MCF 10A (cell line): ENCODE measurements around the gene HYAL3. TPM values are rescaled to one million over a fixed set of nuclear protein-coding genes. Genes with fewer than 3 reads are reported as not detected.

ENCODE experiments used
- BruUV-seq: library from RNA; stranded (reverse); fragments of 400-500 nt; replicated peaks from 2 replicates; lab custom pipeline; 2021; lab: Mats Ljungman, UMichigan
- CTCF ChIA-PET: fragments of 300-600 bp; sonication (Branson Sonifier 250); formaldehyde crosslinking; extraction: SDS; loops from one replicate; lab custom pipeline; 2021; ENCODE audit warnings: antibody characterized with exemption, inconsistent platforms; lab: Yijun Ruan, JAX
- POLR2A ChIA-PET: fragments of 300-600, 350-650 bp; sonication (Branson Sonifier 250); formaldehyde crosslinking; extraction: SDS; loops from one replicate; lab custom pipeline; 2020; ENCODE audit warnings: antibody characterized with exemption, inconsistent platforms; lab: Yijun Ruan, JAX
- DNase-seq: peaks from one replicate; pipeline ENCODE4 v3.0.0-alpha.2; 2018; ENCODE audit not compliant: unreplicated experiment
- H3K27ac Mint-ChIP-seq: one replicate; pipeline ENCODE4 v1.8.0; 2022; ENCODE audit warnings: mild to moderate bottlenecking, low read depth, mixed read lengths; ENCODE audit not compliant: unreplicated experiment
- H3K27me3 Mint-ChIP-seq: one replicate; pipeline ENCODE4 v1.8.0; 2022; ENCODE audit warnings: mixed read lengths; ENCODE audit not compliant: insufficient read depth, unreplicated experiment
- H3K36me3 Mint-ChIP-seq: one replicate; pipeline ENCODE4 v1.8.0; 2022; ENCODE audit warnings: mild to moderate bottlenecking, moderate library complexity, mixed read lengths; ENCODE audit not compliant: insufficient read depth, unreplicated experiment
- H3K4me1 Mint-ChIP-seq: one replicate; pipeline ENCODE4 v1.8.0; 2022; ENCODE audit warnings: mixed read lengths; ENCODE audit not compliant: insufficient read depth, unreplicated experiment
- H3K4me3 Mint-ChIP-seq: one replicate; pipeline ENCODE4 v1.8.0; 2022; ENCODE audit warnings: mild to moderate bottlenecking, moderate library complexity, mixed read lengths; ENCODE audit not compliant: unreplicated experiment
- H3K9me3 Mint-ChIP-seq: one replicate; pipeline ENCODE4 v1.8.0; 2022; ENCODE audit warnings: mixed read lengths; ENCODE audit not compliant: unreplicated experiment
- CTCF ChIP-seq: fragments of 200-600 bp; IDR thresholded peaks from one replicate; pipeline ENCODE4 v1.8.0; 2022; ENCODE audit warnings: antibody characterized with exemption, mild to moderate bottlenecking; ENCODE audit not compliant: unreplicated experiment
- intact Hi-C: fragments of 100-400 bp; cut with micrococcal nuclease; formaldehyde crosslinking; loops from 2 replicates; pipeline ENCODE4 v1.14.1; 2022
- total RNA-seq: library from RNA; stranded (reverse); gene quantifications from 2 replicates; pipeline ENCODE4 v1.2.3, GENCODE V29; 2022

Gene HYAL3
- total RNA-seq, 1 experiment from 2014 or later = 2.3 TPM

- intact Hi-C loops = no loop called here
- CTCF ChIA-PET = interaction anchor here (0.7 to 3.9 kb wide), 8 partner anchors 11 to 66 kb away, joined by 3 to 38 read pairs (median 10); partner anchors contain the start of genes IFRD2 and SEMA3B
- no peak overlapping the region for H3K4me3 Mint-ChIP-seq
- TF ChIP-seq CTCF = no peak
- POLR2A ChIA-PET = interaction anchor here (0.9 to 1.2 kb wide), 3 partner anchors 9 to 36 kb away, joined by 3 to 4 read pairs (median 3); no protein-coding TSS in a partner anchor
- DNase-seq = no peak
- no peaks in the 10 kb centered on the region for H3K4me1 Mint-ChIP-seq
- H3K27ac Mint-ChIP-seq = no peak overlapping the region
- no peaks in the 10 kb centered on the region for H3K27me3 Mint-ChIP-seq
- H3K36me3 Mint-ChIP-seq = peaks cover 17% of the 10 kb centered on the region
- H3K9me3 Mint-ChIP-seq = no peaks in the 10 kb centered on the region
- no TSS peak for BruUV-seq
These were observed 26.4 kb upstream of the HYAL3 start for GRCh38 chr3:50325497-50326181.

- CTCF ChIA-PET = interaction anchor here (0.6 to 3.9 kb wide), 16 partner anchors 10 to 111 kb away, joined by 3 to 38 read pairs (median 10); partner anchors contain the start of genes HYAL1, HYAL3, IFRD2 and LSMEM2
- H3K4me1 Mint-ChIP-seq = no peaks in the 10 kb centered on the region
- no peak for DNase-seq
- no peaks in the 10 kb centered on the region for H3K27me3 Mint-ChIP-seq
- intact Hi-C loops = no loop called here
- no TSS peak for BruUV-seq
- no peaks in the 10 kb centered on the region for H3K9me3 Mint-ChIP-seq
- H3K36me3 Mint-ChIP-seq = peaks cover 17% of the 10 kb centered on the region
- POLR2A ChIA-PET = interaction anchor here (1.3 to 5.0 kb wide), 2 partner anchors 24 to 33 kb away, joined by 3 to 22 read pairs; partner anchors contain the start of gene IFRD2
- H3K4me3 Mint-ChIP-seq = no peak overlapping the region
- no peak overlapping the region for H3K27ac Mint-ChIP-seq
- no peak for TF ChIP-seq CTCF
These were observed 25.9 kb upstream of the HYAL3 start for GRCh38 chr3:50325113-50325480.

GRCh38 chr3:50324351-50325112 lies 25.3 kb upstream of the HYAL3 start:
- POLR2A ChIA-PET = interaction anchor here (1.2 to 5.0 kb wide), 4 partner anchors 13 to 32 kb away, joined by 3 to 22 read pairs (median 4); partner anchors contain the start of genes HYAL3, IFRD2 and NAA80
- Mint-ChIP-seq H3K4me3 (no peak overlapping the region), H3K36me3 (peaks cover 13% of the 10 kb centered on the region), H3K27ac (no peak overlapping the region), H3K27me3 (no peaks in the 10 kb centered on the region), H3K4me1 (peaks cover under 1% of the 10 kb centered on the region), H3K9me3 (no peaks in the 10 kb centered on the region)
- no TSS peak for BruUV-seq
- intact Hi-C loops = loop anchor here (1.0 kb wide), 2 partner anchors 50 to 132 kb away; no protein-coding TSS in a partner anchor
- DNase-seq = peak; percentile 64
- CTCF ChIA-PET = interaction anchor here (0.6 to 3.9 kb wide), 31 partner anchors 10 to 1344 kb away, joined by 3 to 38 read pairs (median 4); partner anchors contain the start of genes HYAL1, HYAL3, IFRD2 and LSMEM2
- peak; percentile 79 for TF ChIP-seq CTCF
